ENCODE data around the gene PDXDC1.
"Not testable (repeated sequence)": the region's sequence is repeated elsewhere in the genome, so short reads cannot be mapped to it uniquely, and the experiment has no call there.

The PDXDC1 gene

DNA sequence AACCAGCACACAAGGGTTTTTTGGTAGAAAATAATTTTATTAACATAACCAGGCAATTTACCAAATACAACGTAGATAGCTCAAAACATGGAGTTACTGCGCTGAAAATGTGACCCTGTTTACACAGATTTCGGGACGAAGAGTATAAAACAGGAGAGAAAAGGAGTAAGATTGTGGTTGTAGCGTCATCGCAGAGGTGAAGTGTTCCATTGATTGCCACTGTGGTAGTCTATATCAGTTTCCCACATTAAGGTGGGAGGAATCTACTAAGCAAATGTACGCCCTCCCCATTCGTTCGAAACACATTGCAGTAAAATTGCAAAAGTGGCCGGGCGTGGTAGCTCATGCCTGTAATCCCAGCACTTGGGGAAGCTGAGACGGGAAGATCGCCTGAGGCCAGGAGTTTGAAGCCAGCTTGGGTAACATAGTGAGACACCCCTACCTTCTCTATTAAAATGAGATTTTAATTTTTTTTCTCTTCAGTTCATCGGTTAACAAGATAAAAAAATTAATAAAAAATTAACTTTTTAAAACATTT lies 972 bp upstream of the PDXDC1 start:
- DNase-seq = not testable (repeated sequence)

- DNase-seq = peak in 1 of 4 experiments; percentile 59
Observed at GRCh38 chr16:14974331-14974655, 533 bp upstream of the PDXDC1 start.

DNA sequence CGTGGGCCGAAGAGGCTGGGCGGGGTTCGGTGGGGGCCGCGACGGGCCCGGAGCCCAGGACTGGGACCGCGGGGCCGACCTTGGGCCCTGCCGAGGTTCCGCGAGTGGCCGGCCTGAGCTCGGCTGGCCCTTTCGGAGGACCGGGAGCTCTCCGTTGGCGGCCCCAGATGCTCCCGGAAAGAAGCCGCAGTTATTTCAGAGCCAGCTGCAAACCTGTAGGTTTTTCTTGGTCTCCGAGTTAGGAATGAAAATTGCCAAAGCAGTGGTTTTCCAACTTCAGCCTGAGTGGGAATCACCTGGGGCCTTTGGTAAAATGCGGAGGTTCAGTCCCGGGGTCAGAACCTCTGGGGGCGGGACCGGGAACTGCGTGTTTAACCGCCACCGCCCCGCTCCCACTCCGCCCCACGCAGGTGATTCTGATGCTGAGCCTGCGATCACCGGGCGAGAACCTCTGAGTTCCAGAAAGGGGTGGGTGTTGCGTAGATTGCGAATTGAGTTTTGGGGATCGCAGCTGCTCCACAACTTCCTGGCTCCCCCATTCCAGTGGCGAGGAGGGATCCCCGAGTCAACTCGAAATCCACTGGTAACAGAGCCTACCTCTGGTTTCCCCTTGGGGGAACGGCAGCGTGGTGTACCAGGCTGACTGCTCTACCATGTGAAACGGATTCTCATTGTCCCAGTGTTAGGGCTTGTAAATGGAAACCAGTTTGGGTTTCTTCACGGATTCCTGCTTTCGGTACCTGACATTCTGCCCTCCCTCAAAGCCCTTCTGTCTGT lies 780 bp downstream of the PDXDC1 start:
- DNase-seq = peak; percentile 31 to 75 (median 49)

- not testable (repeated sequence) for DNase-seq
Observed at GRCh38 chr16:14976971-14977736, 2.3 kb downstream of the PDXDC1 start.

- not testable (repeated sequence) for DNase-seq
Observed at GRCh38 chr16:14978281-14978680, 3.5 kb downstream of the PDXDC1 start.

DNA sequence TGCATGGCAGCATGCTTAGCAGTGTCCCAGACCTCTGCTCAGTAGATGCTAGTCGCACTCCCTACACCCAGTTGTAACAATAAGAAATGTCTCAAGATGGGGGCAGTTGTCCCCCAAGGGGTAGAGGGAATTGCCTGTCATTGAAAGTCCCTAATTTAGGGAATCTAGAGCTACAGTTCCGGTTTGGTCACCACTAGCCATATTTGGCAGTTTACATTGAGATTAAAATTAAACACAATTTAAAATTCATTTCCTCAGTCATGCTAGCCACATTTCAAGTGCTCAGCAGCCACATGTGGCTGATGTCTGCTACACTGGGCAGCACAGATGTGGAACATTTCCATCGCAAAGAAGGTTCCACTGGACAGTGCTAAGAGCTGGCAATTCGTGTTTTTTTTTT lies 4.1 kb downstream of the PDXDC1 start:
- not testable (repeated sequence) for DNase-seq

DNA sequence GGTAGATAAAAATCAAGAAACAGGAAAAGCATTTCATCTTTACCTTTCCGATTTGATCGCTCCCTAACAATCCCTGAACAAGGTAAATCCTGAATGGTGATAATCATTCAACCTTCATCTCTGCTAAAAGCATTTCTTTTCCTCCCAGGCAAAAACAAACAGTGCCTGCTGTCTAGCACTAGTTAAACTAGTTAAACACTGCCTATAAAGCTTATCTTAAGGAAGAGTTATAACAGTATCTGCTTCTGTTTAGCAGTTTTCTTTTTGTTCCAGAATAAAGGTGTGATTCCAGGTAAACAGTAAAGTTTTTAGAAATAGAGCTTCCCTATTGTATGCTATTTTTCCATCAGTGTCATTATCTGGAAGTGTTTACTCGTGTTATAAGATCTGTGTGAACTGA lies 6.4 kb downstream of the PDXDC1 start:
- not testable (repeated sequence) for DNase-seq

DNA sequence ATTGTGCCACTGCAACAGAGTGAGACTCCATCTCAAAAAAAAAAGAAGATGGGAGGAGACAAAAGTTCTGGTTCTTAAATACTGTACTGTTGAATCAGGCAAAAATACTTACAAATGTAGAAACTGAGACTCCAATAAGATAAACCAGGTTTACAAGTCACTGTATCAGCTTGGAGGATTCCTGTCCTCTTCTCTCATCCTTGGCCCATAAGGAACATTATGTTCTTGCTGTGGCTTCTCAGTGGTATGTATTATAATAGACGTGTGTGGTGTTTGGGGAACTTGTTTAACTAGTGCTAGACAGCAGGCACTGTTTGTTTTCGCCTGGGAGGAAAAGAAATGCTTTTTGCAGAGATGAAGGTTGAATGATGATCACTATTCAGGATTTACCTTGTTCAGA lies 7.7 kb downstream of the PDXDC1 start:
- not testable (repeated sequence) for DNase-seq

- peak in 1 of 4 experiments; percentile 10 for DNase-seq
Observed at GRCh38 chr16:14988092-14988491, 13.3 kb downstream of the PDXDC1 start.

DNA sequence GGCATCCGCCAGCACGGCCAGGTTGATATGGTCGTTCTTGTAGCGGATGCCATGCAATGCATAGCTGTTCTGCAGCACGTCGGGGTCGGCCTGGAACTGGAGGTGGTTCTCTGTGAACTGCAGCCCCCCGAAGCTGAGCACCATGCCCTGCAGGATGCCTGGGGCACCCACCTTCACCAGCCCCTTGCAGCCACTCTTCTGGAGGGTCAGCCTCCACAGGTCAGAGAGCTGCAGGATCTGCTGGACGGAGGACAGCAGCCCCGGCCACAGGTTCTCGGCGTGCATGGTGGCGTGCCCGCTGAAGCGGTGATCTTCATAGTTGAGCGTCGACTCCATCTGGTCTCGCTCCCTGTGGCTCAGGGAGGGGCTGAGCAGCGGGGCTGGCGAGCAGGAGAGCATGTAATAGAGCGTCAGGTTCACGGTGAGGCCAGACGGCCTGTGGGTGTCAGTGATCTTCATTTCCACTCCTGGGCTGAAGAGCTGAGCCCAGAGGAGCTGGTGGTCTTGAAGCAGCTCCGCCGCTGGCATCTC lies 13.9 kb downstream of the PDXDC1 start:
- not testable (repeated sequence) for DNase-seq

GRCh38 chr16:14989291-14990281 lies 14.8 kb downstream of the PDXDC1 start:
- peak in 2 of 4 experiments; percentile 6 to 28 for DNase-seq

DNA sequence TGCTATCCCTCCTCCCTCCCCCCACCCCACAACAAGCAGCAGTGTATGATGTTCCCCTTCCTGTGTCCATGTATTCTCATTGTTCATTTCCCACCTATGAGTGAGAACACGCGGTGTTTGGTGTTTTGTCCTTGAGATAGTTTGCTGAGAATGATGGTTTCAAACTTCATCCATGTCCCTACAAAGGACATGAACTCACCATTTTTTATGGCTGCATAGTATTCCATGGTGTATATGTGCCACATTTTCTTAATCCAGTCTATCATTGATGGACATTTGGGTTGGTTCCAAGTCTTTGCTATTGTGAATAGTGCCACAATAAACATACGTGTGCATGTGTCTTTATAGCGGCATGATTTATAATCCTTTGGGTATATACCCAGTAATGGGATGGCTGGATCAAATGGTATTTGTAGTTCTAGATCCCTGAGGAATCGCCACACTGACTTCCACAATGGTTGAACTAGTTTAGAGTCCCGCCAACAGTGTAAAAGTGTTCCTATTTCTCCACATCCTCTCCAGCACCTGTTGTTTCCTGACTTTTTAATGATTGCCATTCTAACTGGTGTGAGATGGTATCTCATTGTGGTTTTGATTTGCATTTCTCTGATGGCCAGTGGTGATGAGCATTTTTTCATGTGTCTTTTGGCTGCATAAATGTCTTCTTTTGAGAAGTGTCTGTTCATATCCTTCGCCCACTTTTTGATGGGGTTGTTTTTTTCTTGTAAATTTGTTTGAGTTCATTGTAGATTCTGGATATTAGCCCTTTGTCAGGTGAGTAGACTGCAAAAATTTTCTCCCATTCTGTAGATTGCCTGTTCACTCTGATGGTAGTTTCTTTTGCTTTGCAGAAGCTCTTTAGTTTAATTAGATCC lies 18.7 kb downstream of the PDXDC1 start:
- not testable (repeated sequence) for DNase-seq

DNA sequence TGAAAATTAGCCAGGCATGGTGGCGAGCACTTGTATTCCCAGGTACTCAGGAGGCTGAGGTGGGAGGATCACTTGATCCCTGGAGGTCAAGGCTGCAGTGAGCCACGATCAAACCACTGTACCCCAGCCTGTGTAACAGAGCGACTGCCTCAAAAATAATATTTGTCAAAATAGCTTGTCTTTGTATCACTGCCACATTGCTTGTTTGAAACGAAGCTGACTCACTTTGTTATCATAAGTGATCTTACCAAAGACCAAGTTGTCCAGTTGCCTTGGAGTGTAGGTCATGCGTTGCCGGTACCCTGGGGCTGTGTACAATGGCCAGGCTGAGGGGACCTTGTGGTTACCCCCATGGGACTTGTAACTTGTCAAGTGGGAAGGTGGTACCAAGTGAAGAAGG lies 21.9 kb downstream of the PDXDC1 start:
- DNase-seq = not testable (repeated sequence)

- not testable (repeated sequence) for DNase-seq
Observed at GRCh38 chr16:14998300-14998699, 23.5 kb downstream of the PDXDC1 start.

DNA sequence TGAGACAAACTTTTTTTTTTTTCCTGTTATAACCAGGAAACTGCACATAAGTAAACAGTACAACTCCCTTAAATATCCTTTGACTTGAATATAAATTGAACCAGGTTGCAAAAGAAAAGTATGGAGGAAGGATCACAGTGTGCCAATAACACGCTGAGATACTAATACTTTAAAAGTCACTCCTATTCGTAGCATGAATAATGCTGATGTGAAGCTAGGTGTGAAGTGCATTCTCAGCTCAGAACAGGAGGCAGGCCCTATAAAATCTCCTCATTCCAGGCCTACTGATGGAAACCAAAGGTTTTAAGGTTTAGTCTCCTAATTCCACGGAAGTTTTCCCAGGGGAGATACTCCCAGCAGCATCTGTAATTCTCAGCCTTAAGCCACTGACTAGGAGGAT lies 25.0 kb downstream of the PDXDC1 start:
- not testable (repeated sequence) for DNase-seq

DNA sequence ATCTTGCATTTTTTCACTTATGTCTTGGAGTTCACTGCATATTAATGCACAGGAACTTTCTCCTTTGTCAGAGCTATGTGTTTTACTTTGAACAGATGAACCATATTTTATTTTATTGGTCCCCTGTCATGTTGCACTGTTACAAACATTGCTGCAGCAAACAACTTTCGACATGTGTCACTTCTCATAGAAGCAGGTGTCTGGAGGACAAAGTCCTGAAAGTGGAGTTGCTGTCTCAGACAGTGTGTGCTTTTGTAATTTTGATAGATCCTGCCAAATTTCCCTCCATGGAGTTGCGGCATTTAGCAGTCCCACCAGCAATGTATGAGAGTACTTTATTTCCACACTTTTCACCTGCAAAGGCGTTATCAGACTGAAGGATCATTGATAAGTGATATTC lies 27.6 kb downstream of the PDXDC1 start:
- DNase-seq = not testable (repeated sequence)

DNA sequence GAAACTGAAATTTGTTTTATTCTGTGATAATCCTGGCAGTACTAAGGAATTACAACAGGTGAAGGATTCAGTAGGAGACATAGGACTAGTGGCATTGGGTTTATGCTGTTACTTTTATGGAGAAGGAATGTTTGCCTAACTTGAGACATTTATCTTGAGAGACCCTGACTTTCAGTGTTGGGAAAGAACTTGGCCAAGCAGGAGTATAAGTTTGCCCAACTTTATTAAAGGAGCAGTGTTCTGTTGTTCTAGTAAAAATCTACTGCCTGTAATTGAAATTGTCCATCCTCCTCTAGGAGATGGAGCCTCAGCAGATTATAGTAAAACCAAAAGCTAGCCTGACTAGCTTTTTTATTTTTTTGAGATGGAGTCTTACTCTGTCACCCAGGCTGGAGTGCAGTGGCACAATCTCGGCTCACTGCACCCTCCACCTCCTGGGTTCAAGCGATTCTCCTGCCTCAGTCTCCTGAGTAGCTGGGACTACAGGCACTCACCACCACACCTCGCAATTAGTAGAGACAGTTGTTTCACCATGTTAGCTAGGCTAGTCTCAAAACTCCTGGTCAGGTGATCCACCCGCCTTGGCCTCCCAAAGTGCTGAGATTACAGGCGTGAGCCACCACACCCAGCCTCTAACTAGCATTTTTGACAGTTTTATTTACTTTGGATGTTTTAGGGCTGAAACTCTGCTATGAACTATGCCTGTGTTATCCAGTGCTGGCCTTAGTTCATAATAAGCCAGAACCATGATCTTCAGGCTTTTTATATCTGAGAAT lies 30.7 kb downstream of the PDXDC1 start:
- DNase-seq = not testable (repeated sequence)

DNA sequence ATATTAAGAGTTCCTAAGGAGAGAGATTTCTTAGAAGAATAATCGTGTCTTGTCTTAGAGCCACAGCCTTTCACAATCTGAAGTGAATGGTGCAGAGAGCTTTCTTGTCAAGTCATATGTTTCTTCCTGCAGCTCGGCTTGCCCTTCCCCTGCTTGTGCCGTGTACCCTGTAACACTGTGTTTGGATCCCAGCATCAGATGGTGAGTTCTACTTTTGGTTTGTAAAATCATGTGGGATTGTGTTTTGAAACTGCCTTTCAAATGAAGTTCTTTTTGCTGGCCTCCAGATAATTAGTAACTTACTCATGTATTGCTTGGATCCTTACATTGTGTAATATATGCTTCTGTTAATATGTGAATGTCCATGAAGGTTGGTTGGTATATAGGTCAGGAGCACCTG lies 33.8 kb downstream of the PDXDC1 start:
- peak; percentile 44 to 83 (median 73) for DNase-seq

DNA sequence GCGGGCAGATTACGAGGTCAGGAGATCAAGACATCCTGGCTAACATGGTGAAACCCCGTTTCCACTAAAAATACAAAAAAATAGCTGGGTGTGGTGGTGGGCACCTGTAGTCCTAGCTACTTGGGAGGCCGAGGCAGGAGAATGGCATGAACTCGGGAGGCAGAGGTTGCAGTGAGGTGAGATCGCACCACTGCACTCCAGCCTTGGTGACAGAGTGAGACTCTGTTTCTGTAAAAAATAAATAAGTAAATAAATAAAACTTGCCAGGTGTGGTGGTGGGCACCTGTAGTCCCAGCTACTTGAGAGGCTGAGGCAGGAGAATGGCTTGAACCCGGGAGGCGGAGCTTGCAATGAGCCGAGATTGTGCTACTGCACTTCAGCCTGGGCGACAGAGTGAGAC lies 38.1 kb downstream of the PDXDC1 start:
- not testable (repeated sequence) for DNase-seq

DNA sequence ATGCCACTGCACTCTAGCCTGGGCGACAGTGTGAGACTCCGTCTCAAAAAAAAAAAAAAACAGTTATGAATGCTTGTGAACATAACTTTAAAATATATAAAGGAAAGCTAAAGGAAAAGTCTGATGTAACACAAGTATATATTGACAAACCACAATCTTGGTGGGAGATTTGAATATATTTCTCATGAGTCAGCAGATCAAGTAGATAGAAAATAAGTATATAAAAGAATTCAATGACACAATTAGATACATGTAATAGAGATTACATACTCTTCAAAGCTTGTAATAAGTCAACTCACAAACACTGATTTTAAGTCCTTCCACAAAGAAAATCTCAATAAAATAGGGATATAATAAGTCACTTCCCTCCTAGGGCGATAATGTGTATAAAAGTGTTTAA lies 40.8 kb downstream of the PDXDC1 start:
- not testable (repeated sequence) for DNase-seq
